Measurements from ENCODE around the gene HSPG2. TPM values are rescaled to one million over a fixed set of nuclear protein-coding genes. Genes with fewer than 3 reads are reported as not detected.

HSPG2 gene
- total and polyA plus RNA-seq, 10 of the 15 experiments (the other 5 are each of a cell fraction or from before 2014, with no cell fraction given): 0.30 to 3.4 (median 0.73) TPM; not detected in 2

DNA sequence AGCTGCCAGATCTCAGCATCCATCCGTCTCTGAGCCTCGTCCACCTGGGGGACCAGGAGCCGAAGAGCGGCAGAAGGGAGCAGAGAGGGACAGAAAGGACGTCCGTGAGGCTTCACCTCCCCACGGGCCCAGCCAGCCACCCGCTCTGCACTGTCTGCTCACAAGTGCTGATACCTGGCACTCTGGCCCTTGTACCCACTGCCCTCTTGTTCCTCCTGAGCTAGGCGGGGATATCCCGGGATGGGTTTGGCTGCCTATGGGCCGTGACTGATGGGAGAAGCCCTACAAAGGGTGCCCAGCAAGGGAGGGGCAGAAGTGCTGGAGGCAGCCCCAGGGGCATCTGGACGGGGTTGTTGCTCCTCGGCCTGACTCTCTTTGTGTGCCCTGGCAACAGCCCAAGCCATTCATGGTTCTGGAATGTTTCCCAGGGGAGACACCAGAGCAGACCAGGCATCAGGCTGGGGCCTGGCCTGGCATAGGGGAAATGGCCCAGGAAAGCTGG, 67.4 kb downstream of the HSPG2 start:
- POLR2A ChIA-PET: no interaction called here

GRCh38 chr1:21868941-21869454, 68.1 kb downstream of the HSPG2 start:
- ChIA-PET CTCF (interaction anchor here (0.7 kb wide), 1 partner anchor 76 kb away, joined by 3 read pairs; no protein-coding TSS in a partner anchor), RAD21 (ENCODE audit: unreplicated experiment) (no interaction called here), POLR2A (interaction anchor here (0.6 kb wide), 1 partner anchor 116 kb away, joined by 4 read pairs; no protein-coding TSS in a partner anchor), SMC1A (ENCODE audit: uncharacterized antibody, unreplicated experiment) (interaction anchor here (0.9 kb wide), 1 partner anchor 11 kb away, joined by 3 read pairs; no protein-coding TSS in a partner anchor)
- no peak for TF ChIP-seq CBX3 (IDR thresholded peaks at IDR 0.05; ENCODE audit: borderline replicate concordance, low read depth)
- no peak for TF ChIP-seq ASH2L (IDR thresholded peaks at IDR 0.05; ENCODE audit: borderline replicate concordance, low read depth)
- no peak for TF ChIP-seq POU2F2 (IDR thresholded peaks at IDR 0.05; ENCODE audit: borderline replicate concordance, low read depth, low read length)
- TF ChIP-seq, protein P1, sequence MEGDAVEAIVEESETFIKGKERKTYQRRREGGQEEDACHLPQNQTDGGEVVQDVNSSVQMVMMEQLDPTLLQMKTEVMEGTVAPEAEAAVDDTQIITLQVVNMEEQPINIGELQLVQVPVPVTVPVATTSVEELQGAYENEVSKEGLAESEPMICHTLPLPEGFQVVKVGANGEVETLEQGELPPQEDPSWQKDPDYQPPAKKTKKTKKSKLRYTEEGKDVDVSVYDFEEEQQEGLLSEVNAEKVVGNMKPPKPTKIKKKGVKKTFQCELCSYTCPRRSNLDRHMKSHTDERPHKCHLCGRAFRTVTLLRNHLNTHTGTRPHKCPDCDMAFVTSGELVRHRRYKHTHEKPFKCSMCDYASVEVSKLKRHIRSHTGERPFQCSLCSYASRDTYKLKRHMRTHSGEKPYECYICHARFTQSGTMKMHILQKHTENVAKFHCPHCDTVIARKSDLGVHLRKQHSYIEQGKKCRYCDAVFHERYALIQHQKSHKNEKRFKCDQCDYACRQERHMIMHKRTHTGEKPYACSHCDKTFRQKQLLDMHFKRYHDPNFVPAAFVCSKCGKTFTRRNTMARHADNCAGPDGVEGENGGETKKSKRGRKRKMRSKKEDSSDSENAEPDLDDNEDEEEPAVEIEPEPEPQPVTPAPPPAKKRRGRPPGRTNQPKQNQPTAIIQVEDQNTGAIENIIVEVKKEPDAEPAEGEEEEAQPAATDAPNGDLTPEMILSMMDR (IDR thresholded peaks at IDR 0.05 in 2 of 3, conservative IDR thresholded peaks at IDR 0.05 in 1 of 3; ENCODE audit: control insufficient read depth in 2 of 3, extremely low read depth in 1 of 3, insufficient read depth in 1 of 3, low read depth in 3 of 3, low read length in 3 of 3): no peak
- no peak overlapping the region for H3K27ac ChIP-seq (ENCODE audit: control insufficient read depth, insufficient read depth)
- BruUV-seq (replicated peaks): no TSS peak
- H3K4me3 ChIP-seq: no peak overlapping the region
- no peaks in the 10 kb centered on the region for H3K79me2 ChIP-seq (ENCODE audit: control insufficient read depth, insufficient read depth, low read length)
- no peaks in the 10 kb centered on the region for H3K36me3 ChIP-seq (ENCODE audit: control insufficient read depth in 2 of 2, insufficient read depth in 2 of 2, low read length in 1 of 2)
- no peak overlapping the region for H3K4me2 ChIP-seq (ENCODE audit: control insufficient read depth, insufficient read depth)
- intact Hi-C loops (cut with micrococcal nuclease; ENCODE audit: unreplicated experiment): loop anchor here (5.0 kb wide), 1 partner anchor 77 kb away; no protein-coding TSS in a partner anchor
- H3K9ac ChIP-seq (ENCODE audit: control insufficient read depth, insufficient read depth, low read length): no peak overlapping the region
- ATAC-seq (no peak), DNase-seq (ENCODE audit: low read depth, low spot score) (no peak), FAIRE-seq (no peak)
- WGBS (ENCODE audit: insufficient coverage, insufficient replicate concordance, low lambda C conversion rate, missing lambda C conversion rate): 77% methylated on average over 11 of the region's 12 CpGs
- H4K20me1 ChIP-seq (ENCODE audit: control insufficient read depth, insufficient read depth): no peaks in the 10 kb centered on the region
- in situ Hi-C loops (cut with MboI): no loop called here
- H2AFZ ChIP-seq (ENCODE audit: control insufficient read depth, low read depth, low read length): no peak overlapping the region
- H3K27me3 ChIP-seq (replicated peaks in 1 of 2; ENCODE audit: control insufficient read depth in 2 of 2, insufficient read depth in 2 of 2, low read length in 1 of 2): no peaks in the 10 kb centered on the region; a peak in 1 of 4 replicates
- no peaks in the 10 kb centered on the region for H3K9me3 ChIP-seq (replicated peaks; ENCODE audit: control insufficient read depth, insufficient read depth, low read length)
- H3K4me1 ChIP-seq (ENCODE audit: control insufficient read depth, insufficient read depth, low read length): peaks cover 28% of the 10 kb centered on the region

More for the DNA sequence above, 67.4 kb downstream of the HSPG2 start:
- H3K9me3 ChIP-seq (replicated peaks; ENCODE audit: control insufficient read depth, insufficient read depth, low read length): no peaks in the 10 kb centered on the region
- TF ChIP-seq RBBP5 (conservative IDR thresholded peaks at IDR 0.05) (no peak), TCF3 (IDR thresholded peaks at IDR 0.05; ENCODE audit: borderline replicate concordance, insufficient read depth, low read depth, low read length) (no peak), PAX5 (IDR thresholded peaks at IDR 0.05; ENCODE audit: borderline replicate concordance, low read depth, low read length) (no peak), BHLHE40 (IDR thresholded peaks at IDR 0.05; ENCODE audit: borderline replicate concordance in 1 of 2, low read depth in 2 of 2, low read length in 1 of 2) (no peak), RFX5 (IDR thresholded peaks at IDR 0.05; ENCODE audit: low read depth, low read length) (no peak), ZBED1 (IDR thresholded peaks at IDR 0.05; ENCODE audit: borderline replicate concordance) (no peak), NR2F1 (conservative IDR thresholded peaks at IDR 0.05) (no peak), MTA2 (IDR thresholded peaks at IDR 0.05; ENCODE audit: low read depth) (no peak), GATAD2B (conservative IDR thresholded peaks at IDR 0.05; ENCODE audit: low read depth) (no peak), CBX3 (IDR thresholded peaks at IDR 0.05; ENCODE audit: borderline replicate concordance, low read depth) (no peak), IRF4 (IDR thresholded peaks at IDR 0.05; ENCODE audit: low read depth, low read length) (no peak), NBN (IDR thresholded peaks at IDR 0.05) (no peak), ATF7 (IDR thresholded peaks at IDR 0.05; ENCODE audit: low read depth) (no peak)
- ChIA-PET CTCF (no interaction called here), SMC1A (ENCODE audit: uncharacterized antibody, unreplicated experiment) (interaction anchor here (0.9 kb wide), 1 partner anchor 12 kb away, joined by 3 read pairs; no protein-coding TSS in a partner anchor), RAD21 (ENCODE audit: unreplicated experiment) (interaction anchor here (0.6 kb wide), 1 partner anchor 107 kb away, joined by 3 read pairs; no protein-coding TSS in a partner anchor)
- DNase-seq (ENCODE audit: low read depth, low spot score) (no peak), ATAC-seq (no peak), FAIRE-seq (no peak)
- intact Hi-C loops (cut with micrococcal nuclease; ENCODE audit: unreplicated experiment): loop anchor here (5.0 kb wide), 1 partner anchor 77 kb away; no protein-coding TSS in a partner anchor
- no peak overlapping the region for H2AFZ ChIP-seq (ENCODE audit: control insufficient read depth, low read depth, low read length)
- no peaks in the 10 kb centered on the region for H4K20me1 ChIP-seq (ENCODE audit: control insufficient read depth, insufficient read depth)
- H3K4me1 ChIP-seq (ENCODE audit: control insufficient read depth, insufficient read depth, low read length): peaks cover 28% of the 10 kb centered on the region
- H3K36me3 ChIP-seq (ENCODE audit: control insufficient read depth in 2 of 2, insufficient read depth in 2 of 2, low read length in 1 of 2): no peaks in the 10 kb centered on the region
- no peak overlapping the region for H3K4me3 ChIP-seq
- no peaks in the 10 kb centered on the region; a peak in 1 of 4 replicates for H3K27me3 ChIP-seq (replicated peaks in 1 of 2; ENCODE audit: control insufficient read depth in 2 of 2, insufficient read depth in 2 of 2, low read length in 1 of 2)
- no peak overlapping the region for H3K9ac ChIP-seq (ENCODE audit: control insufficient read depth, insufficient read depth, low read length)
- in situ Hi-C loops (cut with MboI): no loop called here
- no peak overlapping the region for H3K4me2 ChIP-seq (ENCODE audit: control insufficient read depth, insufficient read depth)
- 41% methylated on average over 11 of the region's 13 CpGs for WGBS (ENCODE audit: insufficient coverage, insufficient replicate concordance, low lambda C conversion rate, missing lambda C conversion rate)
- H3K79me2 ChIP-seq (ENCODE audit: control insufficient read depth, insufficient read depth, low read length): no peaks in the 10 kb centered on the region
- no peak overlapping the region for H3K27ac ChIP-seq (ENCODE audit: control insufficient read depth, insufficient read depth)
- no TSS peak for BruUV-seq (replicated peaks)

Data from GM12878 (cell line).